Measurements from ENCODE around the gene TMEFF1. TPM values are rescaled to one million over a fixed set of nuclear protein-coding genes. Genes with fewer than 3 reads are reported as not detected.

The TMEFF1 gene
- total and polyA plus RNA-seq, 12 donors: 0.14 to 1.8 (median 0.24) TPM; not detected in 8

- Histone ChIP-seq H3K4me3 (no peak overlapping the region), H3K27ac (no peak overlapping the region), H3K27me3 (no peaks in the 10 kb centered on the region), H3K9me3 (replicated peaks in 1 of 3) (peaks cover 0 to 3% (median 0%) of the 10 kb centered on the region in 3 donors), H3K4me1 (replicated peaks in 1 of 2) (no peaks in the 10 kb centered on the region), H3K36me3 (replicated peaks in 1 of 2) (no peaks in the 10 kb centered on the region)
- TF ChIP-seq POLR2A (IDR thresholded peaks at IDR 0.05) (no peak), CTCF (IDR thresholded peaks at IDR 0.05) (no peak)
- intact Hi-C loops (cut with DNase I): no loop called here
- DNase-seq: no peak
- 52 to 60% (median 56%) methylated on average over 3 of the region's 3 CpGs for whole genome bisulfite sequencing, 4 donors
These were observed 100.8 kb downstream of the TMEFF1 start for GRCh38 chr9:100573655-100574260.

- intact Hi-C loops (cut with DNase I): no loop called here
- WGBS, 4 donors: 69 to 78% (median 73%) methylated on average over 4 of the region's 4 CpGs
These were observed 102.1 kb downstream of the TMEFF1 start for GRCh38 chr9:100575006-100575405.

GRCh38 chr9:100575765-100576386 lies 102.9 kb downstream of the TMEFF1 start:
- H3K4me1 ChIP-seq (replicated peaks in 1 of 2): no peaks in the 10 kb centered on the region
- H3K27me3 ChIP-seq: no peaks in the 10 kb centered on the region
- WGBS, 4 donors: 75 to 82% (median 79%) methylated on average over 2 of the region's 2 CpGs
- no peak overlapping the region for H3K4me3 ChIP-seq
- intact Hi-C loops (cut with DNase I): no loop called here
- TF ChIP-seq CTCF (IDR thresholded peaks at IDR 0.05) (no peak), POLR2A (IDR thresholded peaks at IDR 0.05) (no peak)
- H3K36me3 ChIP-seq (replicated peaks in 1 of 2): no peaks in the 10 kb centered on the region
- no peak for DNase-seq
- no peaks in the 10 kb centered on the region for H3K9me3 ChIP-seq (replicated peaks in 1 of 3)
- H3K27ac ChIP-seq: no peak overlapping the region

More at GRCh38 chr9:100575006-100575405, 102.1 kb downstream of the TMEFF1 start:
- Histone ChIP-seq H3K36me3 (replicated peaks in 1 of 2) (no peaks in the 10 kb centered on the region), H3K27ac (no peak overlapping the region), H3K9me3 (replicated peaks in 1 of 3) (peaks cover 0 to 1% (median 0%) of the 10 kb centered on the region in 3 donors), H3K4me1 (replicated peaks in 1 of 2) (no peaks in the 10 kb centered on the region), H3K4me3 (no peak overlapping the region), H3K27me3 (no peaks in the 10 kb centered on the region)
- TF ChIP-seq POLR2A (IDR thresholded peaks at IDR 0.05) (no peak), CTCF (IDR thresholded peaks at IDR 0.05) (no peak)
- DNase-seq: no peak

- H3K4me3 ChIP-seq: no peak within 1 kb of the TSS
- WGBS, 4 donors: 90 to 94% (median 92%) methylated on average over 10 of the region's 10 CpGs
- intact Hi-C loops (cut with DNase I): no loop called here
- H3K36me3 ChIP-seq (replicated peaks in 1 of 2): no peaks in the 10 kb centered on the region
- H3K9me3 ChIP-seq (replicated peaks in 1 of 3): no peaks in the 10 kb centered on the region
- no peaks in the 10 kb centered on the region for H3K4me1 ChIP-seq (replicated peaks in 1 of 2)
- no peak within 1 kb of the TSS for H3K27ac ChIP-seq
- H3K27me3 ChIP-seq: no peaks in the 10 kb centered on the region
- no peak for DNase-seq
- no peak for TF ChIP-seq POLR2A (IDR thresholded peaks at IDR 0.05)
- TF ChIP-seq CTCF (IDR thresholded peaks at IDR 0.05): no peak
These were observed 105.0 kb downstream of the TMEFF1 start, which contains the start of gene CAVIN4 for GRCh38 chr9:100577776-100578448. Gene CAVIN4 (plus strand): TSS chr9:100578079. CDS start chr9:100578144, 65 bp downstream.
